Astrocyte (in vitro differentiated cells and primary cell): ENCODE measurements around the gene HSPA12B.

Experiments used
- EZH2 ChIP-seq: IDR thresholded peaks from 2 replicates; pipeline ENCODE4 v1.6.1; 2012; ENCODE audit warnings: mild to moderate bottlenecking, low read length, inconsistent platforms; ENCODE audit not compliant: insufficient read depth
- TF ChIP-seq, protein P1 (sequence below): IDR thresholded peaks from 2 replicates; pipeline ENCODE4 v1.5.1; 2011; ENCODE audit warnings: low read depth, mild to moderate bottlenecking, inconsistent platforms, low read length, moderate library complexity; ENCODE audit not compliant: insufficient read depth

DNA sequence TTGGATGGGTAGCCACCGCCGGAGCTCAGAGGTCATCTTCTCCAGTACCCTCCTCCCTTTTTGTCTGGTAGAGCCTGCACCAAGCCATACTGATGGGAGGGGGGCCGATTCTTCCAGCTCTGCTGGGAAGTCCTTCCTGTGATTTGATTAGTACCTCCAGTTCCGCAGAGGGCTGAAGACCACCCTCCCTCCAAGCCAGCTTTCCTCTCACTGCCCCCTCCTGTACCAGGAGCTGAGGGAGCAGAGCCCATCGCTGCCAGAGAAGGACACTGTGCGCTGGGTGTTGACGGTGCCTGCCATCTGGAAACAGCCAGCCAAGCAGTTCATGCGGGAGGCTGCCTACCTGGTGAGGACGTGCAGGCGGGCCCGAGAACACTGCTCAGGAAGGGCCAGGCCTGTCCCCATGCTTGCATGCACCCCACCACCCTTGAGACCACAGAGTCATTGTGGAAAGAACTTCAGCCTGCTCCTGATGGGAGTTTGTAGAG, 13.2 kb downstream of the HSPA12B start:
- TF ChIP-seq, protein P1, sequence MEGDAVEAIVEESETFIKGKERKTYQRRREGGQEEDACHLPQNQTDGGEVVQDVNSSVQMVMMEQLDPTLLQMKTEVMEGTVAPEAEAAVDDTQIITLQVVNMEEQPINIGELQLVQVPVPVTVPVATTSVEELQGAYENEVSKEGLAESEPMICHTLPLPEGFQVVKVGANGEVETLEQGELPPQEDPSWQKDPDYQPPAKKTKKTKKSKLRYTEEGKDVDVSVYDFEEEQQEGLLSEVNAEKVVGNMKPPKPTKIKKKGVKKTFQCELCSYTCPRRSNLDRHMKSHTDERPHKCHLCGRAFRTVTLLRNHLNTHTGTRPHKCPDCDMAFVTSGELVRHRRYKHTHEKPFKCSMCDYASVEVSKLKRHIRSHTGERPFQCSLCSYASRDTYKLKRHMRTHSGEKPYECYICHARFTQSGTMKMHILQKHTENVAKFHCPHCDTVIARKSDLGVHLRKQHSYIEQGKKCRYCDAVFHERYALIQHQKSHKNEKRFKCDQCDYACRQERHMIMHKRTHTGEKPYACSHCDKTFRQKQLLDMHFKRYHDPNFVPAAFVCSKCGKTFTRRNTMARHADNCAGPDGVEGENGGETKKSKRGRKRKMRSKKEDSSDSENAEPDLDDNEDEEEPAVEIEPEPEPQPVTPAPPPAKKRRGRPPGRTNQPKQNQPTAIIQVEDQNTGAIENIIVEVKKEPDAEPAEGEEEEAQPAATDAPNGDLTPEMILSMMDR, result no peak
- no peak for TF ChIP-seq EZH2
